ENCODE data around the gene SP110.

The SP110 gene

GRCh38 chr2:230258483-230258882 lies 38.7 kb upstream of the SP110 start:
- no peaks in the 10 kb centered on the region for H3K9me3 ChIP-seq (ENCODE audit: control insufficient read depth, insufficient read depth, low read length)
- H4K20me1 ChIP-seq (ENCODE audit: control insufficient read depth, insufficient read depth, low read depth, low read length), result no peaks in the 10 kb centered on the region
- no peaks in the 10 kb centered on the region for H3K9me2 ChIP-seq (replicated peaks; ENCODE audit: control insufficient read depth, low read length)
- no peak overlapping the region for H3K4me2 ChIP-seq (ENCODE audit: low read length)
- TF ChIP-seq EZH2phosphoT487 (IDR thresholded peaks at IDR 0.05; ENCODE audit: borderline replicate concordance, low read length), result no peak
- no peak for TF ChIP-seq CTCF (IDR thresholded peaks at IDR 0.05; ENCODE audit: low read depth, low read length, poor library complexity, severe bottlenecking)
- H3F3A ChIP-seq (ENCODE audit: control insufficient read depth, insufficient read depth), result no peaks in the 10 kb centered on the region
- no peaks in the 10 kb centered on the region for H3K79me2 ChIP-seq (ENCODE audit: control insufficient read depth, low read length)
- H3K27me3 ChIP-seq (ENCODE audit: control insufficient read depth, low read length), result no peaks in the 10 kb centered on the region
- no peaks in the 10 kb centered on the region; the same call in 1 of the 2 replicates for H3K4me1 ChIP-seq (ENCODE audit: control insufficient read depth, low read length)
- no peaks in the 10 kb centered on the region for H3K36me3 ChIP-seq (ENCODE audit: control insufficient read depth, low read length)
- H3K27ac ChIP-seq (ENCODE audit: low read depth, low read length), result no peak overlapping the region
- no peak overlapping the region for H3K4me3 ChIP-seq (ENCODE audit: low read length)

DNA sequence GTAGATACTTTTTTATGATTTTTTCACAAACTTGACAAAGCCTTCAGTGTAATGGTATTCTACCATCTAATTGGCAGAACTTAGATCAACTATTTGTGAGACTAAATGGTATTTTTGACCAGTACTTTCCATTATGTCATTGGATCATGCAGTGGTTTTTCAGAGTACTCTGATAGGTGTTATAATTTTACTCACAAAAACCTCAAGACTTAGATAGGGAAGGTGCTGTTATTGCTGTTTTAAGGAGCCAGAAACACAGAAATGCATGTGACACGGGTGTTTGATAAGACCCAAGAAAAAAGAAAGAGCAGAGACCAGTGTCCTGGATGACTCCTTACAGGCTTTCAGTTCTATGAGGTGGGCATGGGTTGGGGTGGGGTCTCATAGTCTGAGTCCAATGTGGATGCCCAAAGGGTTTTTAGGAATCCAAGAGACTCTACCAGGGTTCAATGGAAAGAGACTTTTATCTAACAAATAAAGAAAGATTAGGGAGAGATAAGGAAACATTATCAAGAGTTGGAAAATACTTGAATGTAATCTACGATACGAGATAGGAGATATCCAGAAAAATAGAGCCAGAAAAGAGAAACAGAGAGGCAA lies 37.0 kb upstream of the SP110 start:
- H3K4me2 ChIP-seq (ENCODE audit: low read length), result no peak overlapping the region
- H3K4me3 ChIP-seq (ENCODE audit: low read length), result no peak overlapping the region
- no peaks in the 10 kb centered on the region for H3K9me3 ChIP-seq (ENCODE audit: control insufficient read depth, insufficient read depth, low read length)
- H3K4me1 ChIP-seq (ENCODE audit: control insufficient read depth, low read length), result no peaks in the 10 kb centered on the region; the same call in 1 of the 2 replicates
- H3K36me3 ChIP-seq (ENCODE audit: control insufficient read depth, low read length), result no peaks in the 10 kb centered on the region
- no peaks in the 10 kb centered on the region for H3K9me2 ChIP-seq (replicated peaks; ENCODE audit: control insufficient read depth, low read length)
- no peak overlapping the region for H3K27ac ChIP-seq (ENCODE audit: low read depth, low read length)
- no peaks in the 10 kb centered on the region for H4K20me1 ChIP-seq (ENCODE audit: control insufficient read depth, insufficient read depth, low read depth, low read length)
- TF ChIP-seq CTCF (IDR thresholded peaks at IDR 0.05; ENCODE audit: low read depth, low read length, poor library complexity, severe bottlenecking) (no peak), EZH2phosphoT487 (IDR thresholded peaks at IDR 0.05; ENCODE audit: borderline replicate concordance, low read length) (no peak)
- no peaks in the 10 kb centered on the region for H3K79me2 ChIP-seq (ENCODE audit: control insufficient read depth, low read length)
- no peaks in the 10 kb centered on the region for H3K27me3 ChIP-seq (ENCODE audit: control insufficient read depth, low read length)
- H3F3A ChIP-seq (ENCODE audit: control insufficient read depth, insufficient read depth), result no peaks in the 10 kb centered on the region

DNA sequence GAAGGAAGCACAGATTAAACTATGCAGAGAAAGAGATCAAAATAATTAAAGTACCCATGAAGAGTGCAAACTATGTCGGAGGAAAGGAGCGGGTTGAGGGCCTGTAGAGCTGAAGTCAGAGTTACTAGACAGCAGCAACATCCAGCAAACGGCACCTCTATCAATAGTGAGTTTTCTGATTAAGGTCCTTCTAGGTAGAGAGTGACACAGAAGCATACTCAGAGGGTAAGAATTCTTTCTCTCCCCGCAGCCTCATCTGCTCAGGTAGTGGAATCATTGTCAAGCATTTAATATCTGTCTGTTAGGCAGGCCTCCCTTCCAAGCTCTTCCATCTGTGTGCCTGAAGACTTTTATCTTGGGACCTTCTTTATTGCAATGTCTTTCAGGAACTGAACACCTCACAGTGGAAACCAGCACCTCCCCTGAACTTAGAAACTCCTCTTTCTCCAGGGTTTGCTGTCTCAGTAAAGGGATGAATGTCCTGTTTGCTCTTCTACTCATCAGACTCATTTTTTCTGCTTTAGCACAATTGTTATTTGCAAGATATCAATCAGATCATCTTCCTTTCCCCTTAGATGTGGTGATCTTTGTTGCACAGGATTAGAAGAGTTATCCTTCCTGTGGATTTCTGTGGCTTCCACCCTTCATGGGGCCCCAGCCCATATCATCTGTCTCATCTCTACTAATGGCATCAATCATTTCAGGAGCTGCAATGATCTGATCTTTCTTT lies 34.5 kb upstream of the SP110 start:
- TF ChIP-seq EZH2phosphoT487 (IDR thresholded peaks at IDR 0.05; ENCODE audit: borderline replicate concordance, low read length) (no peak), CTCF (IDR thresholded peaks at IDR 0.05; ENCODE audit: low read depth, low read length, poor library complexity, severe bottlenecking) (no peak)
- H3K27me3 ChIP-seq (ENCODE audit: control insufficient read depth, low read length), result no peaks in the 10 kb centered on the region
- no peaks in the 10 kb centered on the region for H3K9me3 ChIP-seq (ENCODE audit: control insufficient read depth, insufficient read depth, low read length)
- no peak overlapping the region for H3K27ac ChIP-seq (ENCODE audit: low read depth, low read length)
- H3K36me3 ChIP-seq (ENCODE audit: control insufficient read depth, low read length), result no peaks in the 10 kb centered on the region
- H3K79me2 ChIP-seq (ENCODE audit: control insufficient read depth, low read length), result no peaks in the 10 kb centered on the region
- no peak overlapping the region for H3K4me2 ChIP-seq (ENCODE audit: low read length)
- H3K4me3 ChIP-seq (ENCODE audit: low read length), result no peak overlapping the region
- no peaks in the 10 kb centered on the region; the same call in 1 of the 2 replicates for H3K4me1 ChIP-seq (ENCODE audit: control insufficient read depth, low read length)
- H3K9me2 ChIP-seq (replicated peaks; ENCODE audit: control insufficient read depth, low read length), result no peaks in the 10 kb centered on the region
- no peaks in the 10 kb centered on the region for H3F3A ChIP-seq (ENCODE audit: control insufficient read depth, insufficient read depth)
- no peaks in the 10 kb centered on the region for H4K20me1 ChIP-seq (ENCODE audit: control insufficient read depth, insufficient read depth, low read depth, low read length)
